HG03342 (cell line): ENCODE data around the gene TEKT1.

ENCODE experiments used
- ATAC-seq: cut with Tn5 transposase; IDR thresholded peaks from one replicate; pipeline ENCODE4 v1.9.1; 2021; ENCODE audit warnings: mild to moderate bottlenecking, moderate library complexity; ENCODE audit not compliant: unreplicated experiment

The TEKT1 gene

DNA sequence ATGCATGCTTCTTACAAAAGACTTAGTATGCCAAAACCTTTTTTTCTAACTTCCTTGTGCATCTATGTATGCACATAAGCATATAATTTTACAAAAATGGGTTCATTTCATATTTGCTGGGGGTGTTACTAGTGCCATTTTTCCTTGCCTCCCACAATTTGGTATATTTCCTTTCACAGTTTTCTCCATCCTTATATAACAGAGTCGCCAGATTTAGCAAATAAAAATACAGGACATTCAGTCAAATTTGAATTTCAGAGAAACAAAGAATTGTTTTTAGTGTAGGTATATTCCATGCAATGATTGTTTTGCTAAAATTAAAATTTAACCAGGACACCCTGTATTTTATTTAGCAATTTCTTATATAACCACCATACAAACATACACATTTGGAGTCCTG is 59.5 kb downstream of the TEKT1 start:
- ATAC-seq = no peak

DNA sequence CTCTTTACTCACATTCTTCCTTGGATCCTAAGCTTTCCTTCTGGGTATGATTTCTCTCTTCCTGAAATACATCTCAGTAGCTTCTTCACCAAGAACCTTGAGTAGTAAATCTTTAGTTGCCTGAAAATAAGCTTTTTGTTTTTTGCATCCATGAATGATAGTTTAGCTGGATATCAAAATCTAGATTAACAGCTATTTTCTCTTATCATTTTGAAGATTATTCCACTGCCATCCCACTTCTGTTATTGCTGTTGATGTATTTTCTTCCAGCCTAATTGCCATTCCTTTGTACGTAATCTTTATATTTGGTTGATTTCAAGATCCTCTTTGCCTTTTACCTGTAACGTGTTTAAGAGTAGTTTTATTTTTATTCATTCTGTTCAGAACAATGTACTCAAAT is 63.1 kb downstream of the TEKT1 start:
- no peak for ATAC-seq

DNA sequence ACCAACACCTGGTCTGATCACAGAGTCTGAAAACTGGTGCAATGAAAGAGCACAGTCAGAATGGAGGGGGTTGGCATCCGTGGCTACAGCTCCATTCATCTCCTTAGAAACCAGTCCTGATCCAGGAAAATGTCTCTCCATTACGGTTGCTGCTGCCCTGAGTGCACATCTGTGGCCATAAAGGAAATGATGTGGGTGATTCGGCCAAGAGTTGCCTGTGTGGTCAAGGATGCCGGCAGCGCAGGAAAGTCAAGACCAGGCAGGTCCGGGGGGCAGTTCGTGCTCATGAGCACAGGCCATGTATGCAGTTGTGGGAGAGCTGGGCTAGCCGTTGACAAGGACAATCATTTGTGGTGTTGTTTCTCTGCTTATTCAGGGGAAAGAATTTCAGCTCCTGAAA is 69.8 kb downstream of the TEKT1 start:
- no peak for ATAC-seq

DNA sequence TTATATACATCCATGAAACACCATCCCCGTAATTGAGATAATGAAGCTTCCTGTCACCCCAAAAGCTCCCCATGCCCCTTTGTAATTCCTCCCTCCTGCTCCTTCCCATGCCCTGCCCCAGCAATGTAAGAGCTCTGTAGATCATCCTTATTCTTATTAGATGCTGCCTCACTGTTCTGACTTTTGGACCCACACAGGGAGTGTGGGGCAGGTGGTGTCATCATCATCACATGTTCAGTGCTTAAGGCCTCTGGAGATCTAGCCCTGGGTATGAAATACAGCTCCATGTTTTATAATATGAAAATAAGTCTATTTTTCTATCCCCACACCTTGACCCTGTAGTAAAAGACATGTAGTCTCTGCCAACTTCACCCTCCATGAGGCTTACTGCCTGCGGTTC is 73.8 kb downstream of the TEKT1 start:
- no peak for ATAC-seq

DNA sequence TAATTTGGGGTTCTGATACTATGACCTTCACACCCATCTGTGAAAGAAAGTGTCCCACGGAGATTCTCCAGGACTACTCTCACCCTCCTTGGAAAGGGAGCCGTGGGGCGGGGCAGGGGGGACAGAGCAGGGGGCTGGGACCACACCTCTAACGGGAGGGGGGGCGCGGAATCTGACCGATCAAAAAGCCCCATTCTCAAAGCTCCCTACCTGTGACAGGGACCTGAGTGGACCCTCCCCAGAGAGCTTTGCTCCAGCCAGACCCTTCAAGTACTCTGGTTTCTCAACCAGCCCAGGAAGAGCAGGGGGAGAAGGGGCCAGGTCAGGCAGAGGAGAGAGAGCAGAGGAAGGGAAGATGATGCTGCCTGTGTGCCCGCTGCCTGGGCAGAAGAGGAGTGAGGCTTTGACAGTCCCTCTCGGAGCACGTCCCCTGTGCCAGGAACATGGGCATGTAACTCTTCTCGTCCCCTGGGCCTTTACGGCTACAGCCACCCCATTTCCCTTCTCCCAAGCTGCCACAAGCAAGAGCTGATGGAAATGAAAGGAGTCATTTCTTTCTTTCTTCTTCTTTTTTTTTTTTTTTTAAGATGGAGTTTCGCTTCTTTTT is 75.0 kb downstream of the TEKT1 start:
- ATAC-seq = no peak

DNA sequence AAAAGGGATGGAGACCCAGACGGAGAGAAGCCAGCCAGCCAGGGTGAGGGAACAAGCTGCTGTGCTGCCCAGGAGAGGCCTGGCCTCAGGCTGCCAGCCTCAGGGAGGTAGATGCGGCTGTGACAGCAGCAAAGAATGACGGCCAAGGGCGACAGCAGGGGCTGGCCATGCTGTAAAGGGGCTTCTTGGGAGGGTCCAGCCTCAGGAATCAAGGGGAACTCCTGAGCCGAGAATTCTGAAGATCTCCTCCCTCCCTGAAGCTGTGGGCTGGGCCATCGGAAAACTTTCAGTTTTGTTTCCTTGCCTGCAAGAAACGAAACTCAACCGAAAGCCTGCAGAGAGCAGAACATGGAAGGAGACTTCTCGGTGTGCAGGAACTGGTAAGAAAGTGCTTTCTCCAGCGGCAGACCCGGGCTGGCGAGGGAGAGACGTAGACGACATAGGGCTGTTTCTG is 75.8 kb downstream of the TEKT1 start, which contains the start of gene XAF1:
XAF1 (plus strand) TSS at position 316 of the 454 bp plus-strand sequence; CDS start at position 349, 33 bp downstream.
- peak; percentile 59 for ATAC-seq

DNA sequence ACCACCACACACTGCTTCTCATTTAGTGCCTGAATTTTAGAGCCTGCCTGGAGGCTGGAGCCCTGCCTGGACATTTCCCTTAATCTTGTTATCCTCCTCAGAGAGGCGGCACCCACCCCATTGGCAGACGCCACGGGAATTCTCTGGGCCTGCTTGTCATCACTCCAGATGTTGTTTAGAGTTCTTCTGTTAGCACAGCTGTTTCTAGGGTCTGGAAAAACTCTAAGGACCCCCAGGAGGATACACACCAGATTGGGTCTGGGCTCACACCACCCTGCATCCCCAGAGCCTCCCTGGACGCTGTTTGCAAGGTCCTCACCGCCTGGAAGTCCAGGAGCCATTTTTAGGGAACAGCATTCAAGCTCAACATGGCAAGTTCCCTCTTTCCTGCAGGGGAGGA is 76.2 kb downstream of the TEKT1 start:
- ATAC-seq = no peak

DNA sequence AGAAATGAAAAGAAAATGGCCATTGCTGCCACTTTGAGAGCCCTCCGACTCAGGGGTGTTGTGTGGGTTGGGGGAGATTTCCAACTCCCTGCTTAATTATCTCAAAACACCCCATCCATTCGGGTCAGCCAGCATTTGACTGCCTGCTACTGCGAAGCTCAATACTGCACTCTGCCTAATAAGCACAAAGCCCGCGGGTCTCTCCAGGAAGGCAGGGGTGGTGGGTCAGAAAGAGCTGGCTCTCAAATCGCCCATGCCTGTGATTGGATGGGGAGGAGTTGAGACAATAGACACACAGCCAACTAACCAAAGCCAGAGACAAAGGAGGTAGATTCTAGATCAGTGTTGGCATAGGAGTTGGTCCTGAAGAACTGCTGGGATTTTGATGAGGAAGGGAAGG is 78.0 kb downstream of the TEKT1 start:
- ATAC-seq = no peak

DNA sequence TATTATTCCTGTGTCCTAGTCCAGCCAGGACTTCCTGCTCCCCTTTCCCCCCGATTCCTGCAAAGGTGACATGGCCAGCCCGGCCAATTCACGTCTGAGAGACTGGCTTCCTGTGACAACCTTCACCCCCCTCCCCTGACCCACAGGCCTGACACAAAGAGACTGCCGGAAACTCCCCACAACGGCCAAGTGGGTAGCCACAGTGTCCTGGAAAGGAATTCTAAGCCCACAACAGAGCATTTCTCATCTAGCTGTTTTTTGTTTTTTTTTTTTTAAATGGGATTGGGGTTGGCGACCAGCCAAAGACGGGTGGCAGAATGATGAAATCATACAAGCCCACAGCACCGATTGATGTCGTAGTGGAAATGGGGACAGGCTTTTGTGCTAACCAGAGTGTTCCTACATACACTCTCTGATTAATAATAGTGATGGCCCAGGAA is 78.5 kb downstream of the TEKT1 start:
- ATAC-seq = no peak

DNA sequence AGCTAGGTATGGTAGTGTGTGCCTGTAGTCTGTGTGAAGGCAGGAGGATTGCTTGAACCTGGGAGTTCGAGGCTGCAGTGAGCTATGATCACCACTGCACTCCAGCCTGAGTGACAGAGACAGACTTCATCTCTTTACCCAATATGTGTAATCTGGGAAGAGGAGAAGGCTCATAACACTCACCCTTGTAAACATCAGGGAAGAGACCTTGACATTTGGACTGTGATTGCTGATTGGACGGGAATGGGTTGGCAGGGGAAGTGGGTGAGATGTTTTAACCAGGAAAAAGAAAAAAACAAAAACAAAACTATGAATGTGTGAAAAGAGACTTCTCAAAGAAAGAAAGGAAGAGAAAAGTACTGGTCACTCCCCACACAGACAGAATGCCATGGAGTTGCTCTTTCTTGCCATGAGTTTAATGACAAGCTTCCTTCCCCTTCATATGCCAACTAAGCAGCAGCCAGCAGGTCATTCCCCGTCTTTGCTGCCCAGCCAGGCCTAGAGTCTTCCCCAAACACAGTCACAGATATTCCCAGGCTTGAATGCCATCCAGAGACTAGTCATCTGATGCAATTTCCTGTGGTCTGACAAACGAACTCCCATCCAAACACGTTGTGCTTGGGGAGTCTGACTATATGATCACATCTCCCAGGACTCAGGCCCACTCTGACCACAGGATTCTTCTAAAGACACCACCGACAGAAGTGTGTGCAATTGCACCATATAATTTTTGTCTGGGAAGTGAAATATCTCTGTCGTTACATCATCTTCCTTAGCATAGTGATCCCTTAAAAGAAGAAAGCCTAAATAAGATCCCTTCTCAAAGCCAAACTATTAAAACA is 79.2 kb downstream of the TEKT1 start:
- no peak for ATAC-seq

DNA sequence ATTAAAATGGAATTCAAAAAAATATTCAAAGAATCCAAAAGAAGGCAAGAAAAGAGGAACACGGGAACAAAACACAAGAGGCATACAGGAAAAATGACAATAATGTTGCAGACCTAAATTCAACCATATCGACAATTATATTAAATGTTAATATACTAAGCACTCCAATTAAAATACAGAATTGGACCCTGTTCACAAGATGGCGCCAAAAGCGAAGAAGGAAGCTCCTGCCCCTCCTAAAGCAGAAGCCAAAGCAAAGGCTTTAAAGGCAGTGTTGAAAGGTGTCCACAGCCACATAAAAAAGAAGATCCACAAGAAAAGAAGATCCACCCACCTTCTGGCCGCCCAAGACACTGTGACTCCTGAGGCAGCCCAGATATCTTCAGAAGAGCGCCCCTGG is 82.0 kb downstream of the TEKT1 start:
- no peak for ATAC-seq

DNA sequence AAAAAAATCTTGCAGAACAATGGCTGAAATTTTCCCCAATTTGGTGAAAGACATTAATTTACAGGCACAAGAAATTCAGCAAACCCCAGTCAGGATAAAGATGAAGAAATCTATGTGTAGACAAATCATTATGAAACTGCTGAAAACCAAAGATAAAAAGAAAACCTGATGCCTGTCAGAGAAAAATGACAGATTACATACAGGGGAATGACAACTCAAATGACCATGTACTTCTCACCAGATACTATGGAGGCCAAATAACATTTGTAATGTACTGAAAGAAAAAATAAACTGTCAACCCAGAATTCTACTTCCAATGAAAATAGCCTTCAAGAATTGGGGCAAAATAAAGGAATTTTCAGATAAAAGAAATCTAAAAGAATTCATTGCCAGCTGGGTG is 82.9 kb downstream of the TEKT1 start:
- ATAC-seq = no peak
